Prostate gland (tissue), 2 donors: ENCODE measurements around the gene BABAM2. TPM values are rescaled to one million over a fixed set of nuclear protein-coding genes. Genes with fewer than 3 reads are reported as not detected.
A peak's percentile ranks its signal among the peaks of the same experiment; 100 is the strongest.

Source experiments
- DNase-seq: peaks from one replicate; pipeline ENCODE4 v3.0.0-alpha.2; 2019; ENCODE audit warnings: low spot score
- H3K27ac ChIP-seq, 2 donors: fragments of 200-600 bp; sonication (generic); 2 replicates each; pipeline ENCODE4 v1.5.1; 2017 to 2019
- H3K27me3 ChIP-seq: fragments of 200-600 bp; sonication (generic); replicated peaks from 2 replicates; pipeline ENCODE4 v1.5.1; 2019; ENCODE audit not compliant: insufficient read depth
- H3K36me3 ChIP-seq, 2 donors: fragments of 200-600 bp; sonication (generic); 1 replicate in 1 of 2; 2 replicates in 1 of 2; pipeline versions ENCODE4 v1.5.1 to v1.8.1; 2017 to 2019
- H3K4me1 ChIP-seq: fragments of 200-600 bp; sonication (generic); replicated peaks from 2 replicates; pipeline ENCODE4 v1.5.1; 2019
- H3K4me3 ChIP-seq, 2 donors: fragments of 200-600 bp; sonication (generic); 2 replicates each; pipeline ENCODE4 v1.5.1; 2017 to 2019
- H3K9me3 ChIP-seq: fragments of 200-600 bp; sonication (generic); 2 replicates; pipeline ENCODE4 v1.5.1; 2017
- POLR2A ChIP-seq: fragments of 450-650 bp; IDR thresholded peaks from one replicate; pipeline ENCODE4 v1.6.1; 2016; ENCODE audit warnings: antibody characterized with exemption, mild to moderate bottlenecking
- POLR2AphosphoS5 ChIP-seq: sonication (generic); formaldehyde crosslinking; IDR thresholded peaks from one replicate; pipeline ENCODE4 v1.6.1; 2017; ENCODE audit warnings: antibody characterized with exemption
- WGBS: methylation state at CpG from one replicate; pipeline ENCODE4 v1.1.5; 2018; 5-methylcytosine and 5-hydroxymethylcytosine counted together
- intact Hi-C: fragments of 100-400 bp; cut with DNase I; formaldehyde crosslinking; loops from one replicate; pipeline ENCODE4 v1.14.2; 2022
- total RNA-seq, 2 donors: library from RNA; depleted of rRNA; stranded (reverse); fragments of >200 nt; gene quantifications; one replicate each; pipeline ENCODE4 v1.1.0, GENCODE V29; 2016
- TF ChIP-seq, protein P1 (sequence below), 4 experiments: fragments of 200-600 bp in 2 of 4; fragments of 450-650 bp in 2 of 4; sonication (generic) in 2 of 4; IDR thresholded peaks; 1 replicate in 3 of 4; 2 replicates in 1 of 4; pipeline ENCODE4 v1.5.1; 2016 to 2019; ENCODE audit warnings: antibody characterized with exemption in 4 of 4, mild to moderate bottlenecking in 2 of 4, moderate library complexity in 2 of 4

The BABAM2 gene
- total RNA-seq, 2 donors from 2014 or later, result 35.8 to 37.3 TPM

DNA sequence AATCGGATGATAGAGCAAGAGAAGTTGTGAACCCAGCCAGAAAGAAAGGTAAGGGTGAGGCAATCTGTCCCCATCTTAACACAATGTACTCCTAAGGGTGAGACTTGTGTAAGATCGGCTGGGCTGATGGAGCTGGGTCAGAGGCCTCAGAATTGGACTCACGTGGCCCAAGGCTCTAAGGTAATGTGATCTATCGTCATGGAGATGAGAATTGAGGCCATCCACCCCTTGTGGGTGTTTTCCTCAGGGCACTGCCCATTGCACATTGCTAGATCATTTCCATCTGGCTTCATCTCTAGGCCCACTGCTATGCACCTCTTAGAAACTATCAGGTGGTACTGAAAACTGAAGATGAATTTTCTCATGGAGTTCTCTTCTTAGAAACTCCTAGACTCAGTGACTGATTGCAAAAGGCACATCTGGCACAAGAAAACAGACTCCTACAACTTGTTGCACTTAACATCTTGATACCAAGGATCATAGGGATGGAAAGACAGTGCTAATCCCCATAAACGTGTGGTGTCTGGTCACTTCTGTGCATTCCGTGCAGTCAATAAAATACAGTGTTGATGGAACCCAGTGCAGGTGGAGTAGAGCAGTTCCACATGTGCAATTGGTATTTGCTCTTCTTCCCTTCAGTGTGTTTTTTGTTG lies 273.2 kb downstream of the BABAM2 start:
- 74% methylated on average over 6 of the region's 6 CpGs for WGBS
- intact Hi-C loops, result loop anchor here (10.0 kb wide), 1 partner anchor 209 kb away; no protein-coding TSS in a partner anchor
- TF ChIP-seq, protein P1, sequence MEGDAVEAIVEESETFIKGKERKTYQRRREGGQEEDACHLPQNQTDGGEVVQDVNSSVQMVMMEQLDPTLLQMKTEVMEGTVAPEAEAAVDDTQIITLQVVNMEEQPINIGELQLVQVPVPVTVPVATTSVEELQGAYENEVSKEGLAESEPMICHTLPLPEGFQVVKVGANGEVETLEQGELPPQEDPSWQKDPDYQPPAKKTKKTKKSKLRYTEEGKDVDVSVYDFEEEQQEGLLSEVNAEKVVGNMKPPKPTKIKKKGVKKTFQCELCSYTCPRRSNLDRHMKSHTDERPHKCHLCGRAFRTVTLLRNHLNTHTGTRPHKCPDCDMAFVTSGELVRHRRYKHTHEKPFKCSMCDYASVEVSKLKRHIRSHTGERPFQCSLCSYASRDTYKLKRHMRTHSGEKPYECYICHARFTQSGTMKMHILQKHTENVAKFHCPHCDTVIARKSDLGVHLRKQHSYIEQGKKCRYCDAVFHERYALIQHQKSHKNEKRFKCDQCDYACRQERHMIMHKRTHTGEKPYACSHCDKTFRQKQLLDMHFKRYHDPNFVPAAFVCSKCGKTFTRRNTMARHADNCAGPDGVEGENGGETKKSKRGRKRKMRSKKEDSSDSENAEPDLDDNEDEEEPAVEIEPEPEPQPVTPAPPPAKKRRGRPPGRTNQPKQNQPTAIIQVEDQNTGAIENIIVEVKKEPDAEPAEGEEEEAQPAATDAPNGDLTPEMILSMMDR (IDR thresholded peaks at IDR 0.05), result no peak
- TF ChIP-seq POLR2AphosphoS5, result no peak
- TF ChIP-seq POLR2A, result no peak
- no peak for DNase-seq
- Histone ChIP-seq H3K36me3 (no peaks in the 10 kb centered on the region), H3K27ac (peak overlapping the region; percentile 32 to 71), H3K9me3 (no peaks in the 10 kb centered on the region), H3K4me3 (no peak overlapping the region), H3K4me1 (peaks cover 9% of the 10 kb centered on the region), H3K27me3 (no peaks in the 10 kb centered on the region)

DNA sequence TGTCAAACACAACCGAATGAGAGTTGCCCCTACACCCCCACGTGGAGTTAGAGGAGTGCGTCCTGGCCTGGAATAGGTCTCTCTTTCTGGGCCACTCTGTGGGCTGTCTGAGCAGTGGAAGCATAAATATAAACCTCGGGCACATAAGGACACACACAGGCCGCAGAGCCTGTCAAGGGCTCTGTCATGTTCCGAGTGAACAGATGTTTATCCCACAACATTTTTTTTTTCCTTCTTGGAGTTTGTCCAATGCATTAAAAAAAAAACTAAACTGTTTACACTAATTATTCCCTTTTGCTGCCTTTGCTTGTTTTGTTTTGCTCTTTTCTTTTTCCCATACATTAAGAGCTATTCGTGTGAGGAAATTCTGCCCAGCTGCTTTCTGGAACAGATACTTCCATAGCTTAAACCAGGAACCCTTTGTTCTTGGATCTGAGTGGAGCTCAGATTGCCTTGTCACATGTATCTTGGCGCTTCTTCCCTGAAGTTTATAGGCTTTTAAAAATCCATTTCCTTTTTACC lies 273.8 kb downstream of the BABAM2 start:
- Histone ChIP-seq H3K27ac (peak overlapping the region; percentile 32 to 71), H3K4me1 (peaks cover 9% of the 10 kb centered on the region), H3K9me3 (no peaks in the 10 kb centered on the region), H3K36me3 (no peaks in the 10 kb centered on the region), H3K4me3 (no peak overlapping the region), H3K27me3 (no peaks in the 10 kb centered on the region)
- intact Hi-C loops, result loop anchor here (10.0 kb wide), 1 partner anchor 210 kb away; no protein-coding TSS in a partner anchor
- DNase-seq, result peak; percentile 63
- peak; percentile 92 for TF ChIP-seq POLR2AphosphoS5
- TF ChIP-seq, protein P1 (IDR thresholded peaks at IDR 0.05), result no peak
- WGBS, result 8% methylated on average over 8 of the region's 8 CpGs

DNA sequence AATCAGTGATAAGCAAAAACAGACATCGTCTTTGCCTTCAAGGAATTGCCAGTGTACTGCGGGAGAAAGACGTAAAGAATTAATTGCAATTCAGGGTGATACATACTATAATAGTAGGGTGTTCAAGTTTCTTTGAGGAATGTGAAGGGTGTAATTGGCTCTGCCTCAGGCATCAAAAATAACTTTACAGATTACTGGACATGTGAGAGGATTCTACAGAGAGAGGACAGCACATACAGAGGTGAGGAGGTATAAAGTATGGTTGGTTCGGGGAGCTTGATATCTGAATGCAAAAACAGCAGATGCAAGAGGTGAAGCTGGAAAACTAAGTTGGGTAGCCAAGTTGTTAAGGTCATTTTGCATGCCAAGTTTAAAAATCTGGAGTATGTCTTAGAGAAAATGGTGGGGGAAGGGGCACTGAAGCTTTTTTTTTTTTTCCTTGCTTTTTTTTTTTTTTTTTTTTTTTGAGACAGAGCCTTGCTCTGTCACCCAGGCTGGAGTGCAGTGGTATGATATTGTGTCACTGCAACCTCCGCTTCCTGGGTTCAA lies 274.6 kb downstream of the BABAM2 start:
- Histone ChIP-seq H3K9me3 (no peaks in the 10 kb centered on the region), H3K27me3 (no peaks in the 10 kb centered on the region), H3K27ac (peak overlapping the region in 1 of 2 donors; percentile 71), H3K4me3 (no peak overlapping the region), H3K36me3 (no peaks in the 10 kb centered on the region), H3K4me1 (peaks cover 9% of the 10 kb centered on the region)
- 80% methylated on average over 5 of the region's 5 CpGs for WGBS
- DNase-seq, result no peak
- TF ChIP-seq, protein P1 (IDR thresholded peaks at IDR 0.05), result no peak
- TF ChIP-seq POLR2A (no peak), POLR2AphosphoS5 (no peak)
- intact Hi-C loops, result loop anchor here (10.0 kb wide), 1 partner anchor 210 kb away; no protein-coding TSS in a partner anchor

DNA sequence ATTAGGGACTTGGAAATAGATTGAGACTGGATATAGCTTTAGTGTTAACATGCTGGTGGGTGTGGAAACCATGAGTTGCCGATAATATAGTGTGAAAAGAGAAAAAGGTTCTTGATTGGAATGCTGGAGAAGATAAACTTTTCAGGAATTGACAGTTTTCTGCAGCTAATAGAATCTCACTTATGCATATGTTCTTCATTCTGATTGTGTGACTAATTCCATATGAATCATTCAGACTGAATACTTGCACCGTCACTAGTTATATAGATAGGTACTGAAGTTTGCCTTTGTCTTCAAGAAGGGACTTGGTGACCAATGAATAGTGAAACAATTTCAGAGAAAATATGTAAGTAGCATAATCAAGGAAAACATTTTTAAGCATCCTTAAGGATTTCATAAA lies 276.4 kb downstream of the BABAM2 start:
- H3K4me3 ChIP-seq, result no peak overlapping the region
- intact Hi-C loops, result loop anchor here (10.0 kb wide), 1 partner anchor 212 kb away; no protein-coding TSS in a partner anchor
- TF ChIP-seq POLR2A (no peak), POLR2AphosphoS5 (no peak)
- TF ChIP-seq, protein P1 (IDR thresholded peaks at IDR 0.05), result no peak
- WGBS, result 96% methylated on average over 2 of the region's 2 CpGs
- no peak for DNase-seq
- H3K4me1 ChIP-seq, result peaks cover 9% of the 10 kb centered on the region
- H3K36me3 ChIP-seq, result no peaks in the 10 kb centered on the region
- H3K27me3 ChIP-seq, result no peaks in the 10 kb centered on the region
- H3K9me3 ChIP-seq, result no peaks in the 10 kb centered on the region
- H3K27ac ChIP-seq, result no peak overlapping the region
